M059J (cell line): ENCODE data around the gene CYP1A1. TPM values are rescaled to one million over a fixed set of nuclear protein-coding genes. Genes with fewer than 3 reads are reported as not detected.
A peak's percentile ranks its signal among the peaks of the same experiment; 100 is the strongest.
"Not testable (repeated sequence)": the region's sequence is repeated elsewhere in the genome, so short reads cannot be mapped to it uniquely, and the experiment has no call there.

Experiments used
- DNase-seq: peaks from one replicate; pipeline ENCODE4 v3.0.0-alpha.2; 2012; ENCODE audit warnings: low read depth
- total RNA-seq: library from RNA; depleted of rRNA; stranded (reverse); fragments of >200 nt; shearing (Covaris generic); gene quantifications from 2 replicates; pipeline ENCODE4 v1.2.3, GENCODE V29; 2014; rRNA removed

Gene CYP1A1
- total RNA-seq = 1.4 and 3.3 TPM in 2 replicates

DNA sequence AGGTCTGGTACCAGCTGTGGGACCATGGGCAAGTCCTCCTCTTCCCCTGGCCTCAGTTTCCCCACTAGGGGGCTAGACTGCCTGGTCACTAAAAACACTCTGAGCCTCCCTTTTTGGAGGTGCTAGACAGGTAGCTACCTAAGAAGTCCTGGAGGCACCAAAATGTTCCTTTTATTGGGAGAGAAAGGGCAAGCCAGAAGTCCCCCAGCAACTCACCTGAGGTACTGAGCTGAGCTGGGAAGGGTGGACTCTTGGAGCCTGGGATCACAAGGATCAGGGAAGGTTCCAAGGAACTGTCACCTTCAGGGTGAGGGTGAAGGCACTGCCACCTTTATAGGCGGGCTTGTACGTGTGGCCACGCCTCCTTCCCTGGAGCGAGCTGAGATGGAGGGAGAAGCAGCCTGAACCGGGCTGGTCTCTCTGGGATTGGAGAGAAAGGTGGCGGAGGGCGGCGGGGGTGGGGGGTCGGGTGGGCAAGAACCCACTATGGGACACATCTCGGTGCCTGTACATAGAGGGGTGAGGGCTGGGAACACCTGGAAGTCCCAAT is at the start of gene CYP1A1:
Gene CYP1A1, minus strand, starts transcription at position 304 of the 550 bp plus-strand sequence. CDS start 2,431 bp downstream, outside the sequence.
- DNase-seq = peak; percentile 27

DNA sequence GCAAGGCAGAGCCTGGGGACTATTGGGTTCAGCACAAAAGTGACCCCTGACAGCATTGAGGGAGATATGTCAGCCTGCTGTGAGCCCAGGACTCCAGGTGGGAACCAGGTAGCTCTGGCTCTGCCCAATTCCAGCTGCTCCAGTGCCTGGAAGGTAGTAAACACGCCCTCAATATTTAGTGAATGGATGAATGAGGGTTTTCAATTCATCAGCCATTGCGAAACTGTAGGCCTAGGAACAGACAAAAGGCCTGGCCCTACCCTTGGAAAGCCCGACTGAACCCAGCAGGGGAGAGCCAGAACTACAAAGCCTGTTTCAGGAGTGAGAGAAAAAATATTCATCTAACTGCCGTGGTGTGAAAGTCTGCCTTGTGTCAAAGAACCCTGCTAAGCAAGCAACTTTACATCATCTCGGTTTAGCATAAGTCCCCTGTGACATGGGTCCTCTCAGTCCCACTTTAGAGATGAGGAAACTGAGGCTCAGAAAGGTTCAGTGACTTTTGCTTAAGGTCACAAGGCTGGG is 48.5 kb upstream of the CYP1A1 start:
- no peak for DNase-seq

DNA sequence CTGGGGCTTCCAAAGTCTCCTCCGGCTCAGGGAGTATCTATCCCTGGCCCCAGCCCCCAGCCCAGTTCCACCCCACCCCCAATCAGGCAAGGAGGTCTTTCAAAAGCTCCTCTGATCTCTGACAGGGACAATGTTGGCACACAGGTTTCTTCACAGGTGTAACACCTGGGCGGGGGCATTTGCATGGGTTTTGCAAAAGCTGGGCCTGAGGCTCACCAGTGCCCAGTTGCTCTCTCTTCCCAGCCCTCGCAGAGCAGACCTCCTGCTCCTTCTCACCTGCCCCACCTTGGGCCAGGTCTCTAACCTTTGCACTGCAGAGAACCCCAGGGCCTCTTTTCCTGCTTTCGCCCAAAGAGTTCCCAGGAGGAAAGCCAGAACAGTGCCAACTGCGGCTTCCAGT is 48.0 kb upstream of the CYP1A1 start:
- DNase-seq = no peak

- no peak for DNase-seq
These were observed 45.0 kb upstream of the CYP1A1 start for GRCh38 chr15:74770211-74770903.

- no peak for DNase-seq
These were observed 44.2 kb upstream of the CYP1A1 start for GRCh38 chr15:74769463-74770025.

- peak; percentile 47 for DNase-seq
These were observed 43.5 kb upstream of the CYP1A1 start for GRCh38 chr15:74768771-74769342.

DNA sequence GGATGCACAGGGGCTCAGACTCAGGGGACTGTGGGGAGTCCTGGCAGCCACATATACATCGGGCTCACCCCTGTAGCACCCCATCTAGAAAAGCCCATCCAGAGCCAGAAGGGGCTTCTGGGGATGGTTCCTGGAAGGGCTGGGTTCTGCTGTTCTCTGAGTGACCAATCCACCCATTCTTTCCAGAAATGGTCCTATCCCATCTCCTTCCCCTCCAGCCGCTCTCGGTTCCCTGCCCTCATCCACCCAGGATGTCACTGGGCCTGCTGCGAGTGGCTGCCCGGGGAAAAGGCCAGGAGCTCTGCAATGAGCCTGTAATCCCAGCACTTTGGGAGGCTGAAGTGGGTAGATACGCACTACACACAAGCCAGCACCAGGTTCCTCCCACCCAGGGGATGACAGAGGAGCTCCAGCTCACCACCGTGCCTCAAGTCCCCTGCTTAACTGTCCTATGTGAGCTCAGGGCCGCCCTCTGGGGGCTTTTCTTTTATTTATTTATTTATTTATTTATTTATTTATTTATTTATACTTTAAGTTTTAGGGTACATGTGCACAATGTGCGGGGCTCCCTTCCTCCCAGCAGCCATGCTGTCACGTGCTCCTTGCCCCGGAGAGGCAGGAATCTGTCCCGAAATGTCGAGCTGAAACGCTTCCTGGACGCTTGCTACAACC is 42.9 kb upstream of the CYP1A1 start:
- DNase-seq = no peak

GRCh38 chr15:74767167-74768098 is 42.1 kb upstream of the CYP1A1 start:
- DNase-seq = no peak

GRCh38 chr15:74763416-74763815 is 38.1 kb upstream of the CYP1A1 start:
- no peak for DNase-seq

DNA sequence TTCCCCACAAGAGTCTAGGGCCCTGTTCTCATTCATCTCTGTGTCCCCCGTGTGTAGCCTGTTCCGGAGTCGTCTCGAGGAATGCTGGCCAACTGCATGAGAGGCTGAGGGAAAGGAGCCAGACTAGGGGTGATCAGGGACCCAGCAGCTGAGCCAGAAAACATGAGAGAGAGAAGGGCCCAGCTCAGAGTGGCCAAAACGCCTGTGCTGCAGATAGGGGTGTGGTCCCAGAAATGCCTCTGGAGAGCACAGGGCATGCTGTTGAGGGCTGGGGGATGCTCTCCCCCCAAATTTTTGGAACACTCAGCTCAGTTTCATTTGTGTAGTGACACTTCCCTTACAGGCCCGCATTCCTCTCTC is 37.4 kb upstream of the CYP1A1 start:
- no peak for DNase-seq

GRCh38 chr15:74758736-74759135 is 33.4 kb upstream of the CYP1A1 start:
- no peak for DNase-seq

GRCh38 chr15:74754593-74755215 is 29.4 kb upstream of the CYP1A1 start:
- DNase-seq = no peak

- peak; percentile 70 for DNase-seq
These were observed 27.2 kb upstream of the CYP1A1 start for GRCh38 chr15:74752531-74752930.

DNA sequence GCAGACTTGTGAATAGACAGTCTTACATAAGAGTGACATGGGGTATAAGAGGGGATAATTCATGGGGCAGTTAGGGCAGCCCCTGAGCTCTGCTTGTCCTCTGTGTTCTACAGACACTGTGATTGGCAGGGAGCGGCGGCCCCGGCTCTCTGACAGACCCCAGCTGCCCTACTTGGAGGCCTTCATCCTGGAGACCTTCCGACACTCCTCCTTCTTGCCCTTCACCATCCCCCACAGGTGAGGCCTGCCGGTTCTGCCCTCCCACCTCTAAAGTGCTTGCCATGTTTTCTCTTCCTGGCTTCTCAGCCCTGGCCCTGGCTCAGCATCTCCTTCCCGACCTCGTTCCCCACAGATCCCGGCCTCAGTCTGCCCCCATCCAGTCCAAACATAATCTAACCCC is 26.7 kb upstream of the CYP1A1 start:
- DNase-seq = no peak

DNA sequence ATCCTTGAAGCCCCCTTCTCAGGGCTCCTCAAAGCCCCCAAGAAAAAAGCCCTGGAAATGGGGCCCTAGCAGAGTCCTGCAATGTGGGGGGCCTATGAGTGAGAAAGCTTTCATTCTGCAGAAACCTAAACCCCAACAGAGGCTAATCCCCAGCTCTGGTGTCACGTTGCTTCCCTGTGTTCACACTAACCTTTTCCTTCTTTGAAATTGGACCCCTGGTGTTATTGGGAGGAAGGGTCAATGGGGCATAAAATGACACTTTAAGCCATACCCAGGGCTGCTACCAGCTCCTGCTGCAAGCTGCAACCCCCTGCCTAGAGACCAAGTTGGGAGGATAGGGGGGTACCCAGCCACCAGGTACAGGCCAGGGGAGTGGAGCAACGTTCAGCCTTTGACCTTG is 25.4 kb upstream of the CYP1A1 start:
- no peak for DNase-seq

GRCh38 chr15:74749832-74750231 is 24.5 kb upstream of the CYP1A1 start:
- DNase-seq = no peak

DNA sequence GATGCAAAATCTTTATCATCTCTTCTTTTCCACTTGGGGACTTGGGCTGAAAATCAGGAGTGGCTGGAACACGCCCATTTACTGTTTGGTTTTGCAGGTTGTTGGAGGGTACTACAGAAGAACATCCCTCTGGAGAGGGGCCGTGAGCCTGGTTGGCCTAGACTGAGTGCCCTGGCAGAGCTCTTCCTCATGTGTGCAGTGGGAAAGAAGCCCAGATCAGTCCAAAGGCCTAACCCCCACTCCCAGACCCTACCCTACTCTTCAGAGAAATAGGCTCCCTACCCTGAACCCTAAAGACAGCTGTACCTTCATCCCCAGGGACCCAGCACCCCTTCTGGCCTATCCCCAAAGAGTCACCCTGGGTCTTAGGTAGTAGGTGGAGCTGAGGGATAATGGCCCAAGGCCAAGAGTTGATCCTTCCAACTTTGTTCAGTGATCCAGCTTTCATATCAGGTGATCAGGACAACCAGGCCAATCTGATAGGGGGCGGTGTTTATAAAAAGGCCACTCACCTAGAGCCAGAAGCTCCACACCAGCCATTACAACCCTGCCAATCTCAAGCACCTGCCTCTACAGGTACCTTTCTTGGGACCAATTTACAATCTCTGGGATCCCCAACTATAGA is 23.1 kb upstream of the CYP1A1 start, which contains the start of gene CYP1A2:
Gene CYP1A2, plus strand, starts transcription at position 524 of the 625 bp plus-strand sequence. CDS start 894 bp downstream, outside the sequence.
- DNase-seq = no peak

- DNase-seq = no peak
These were observed 21.1 kb upstream of the CYP1A1 start for GRCh38 chr15:74746389-74746788.

GRCh38 chr15:74742422-74742821 is 17.1 kb upstream of the CYP1A1 start:
- DNase-seq = no peak

- DNase-seq = not testable (repeated sequence)
These were observed 12.9 kb upstream of the CYP1A1 start for GRCh38 chr15:74738239-74738638.
